HepG2 (cell line): Measurements from ENCODE around the gene SLC35B2. TPM values are rescaled to one million over a fixed set of nuclear protein-coding genes. Genes with fewer than 3 reads are reported as not detected.
A peak's percentile ranks its signal among the peaks of the same experiment; 100 is the strongest.

Source experiments
- ATF2 ChIP-seq: sonication (generic); formaldehyde crosslinking; IDR thresholded peaks from 2 replicates; pipeline ENCODE4 v1.4.0; 2020; ENCODE audit warnings: missing genetic modification reagents
- CTCF ChIP-seq: sonication (generic); formaldehyde crosslinking; IDR thresholded peaks from 2 replicates; pipeline ENCODE4 v1.5.0; 2020; ENCODE audit warnings: mild to moderate bottlenecking, missing genetic modification reagents, moderate library complexity
- DDIT3 ChIP-seq: sonication (generic); formaldehyde crosslinking; IDR thresholded peaks from 2 replicates; pipeline ENCODE4 v1.4.0; 2020; ENCODE audit warnings: mild to moderate bottlenecking, missing genetic modification reagents
- ESRRA ChIP-seq: sonication (generic); formaldehyde crosslinking; IDR thresholded peaks from 2 replicates; pipeline ENCODE4 v1.5.1; 2020; ENCODE audit warnings: mild to moderate bottlenecking, low read depth, missing genetic modification reagents
- ETV5 ChIP-seq: IDR thresholded peaks from 2 replicates; pipeline ENCODE4 v1.6.1; 2018; ENCODE audit warnings: missing biosample characterization, missing genetic modification reagents, inconsistent platforms, borderline replicate concordance
- HMGXB4 ChIP-seq, 2 experiments: sonication (generic) in 1 of 2; formaldehyde crosslinking in 1 of 2; IDR thresholded peaks; 2 replicates each; pipeline versions ENCODE4 v1.4.0 to v1.6.1; 2018 to 2020; ENCODE audit warnings: missing genetic modification reagents in 2 of 2, borderline replicate concordance in 1 of 2, low read depth in 1 of 2, mild to moderate bottlenecking in 1 of 2, missing biosample characterization in 1 of 2
- KDM4B ChIP-seq: sonication (generic); formaldehyde crosslinking; IDR thresholded peaks from 2 replicates; pipeline ENCODE4 v1.4.0; 2020; ENCODE audit warnings: missing genetic modification reagents
- MAFK ChIP-seq, 2 experiments: IDR thresholded peaks in 1 of 2; conservative IDR thresholded peaks in 1 of 2; 2 replicates each; pipeline ENCODE4 v1.6.1; 2011; ENCODE audit warnings: improper control_type of control experiment in 2 of 2, low read length in 2 of 2
- MBD4 ChIP-seq: IDR thresholded peaks from 2 replicates; pipeline ENCODE4 v1.6.1; 2012; ENCODE audit warnings: low read length, inconsistent platforms, borderline replicate concordance
- PATZ1 ChIP-seq: sonication (generic); formaldehyde crosslinking; IDR thresholded peaks from 2 replicates; pipeline ENCODE4 v1.4.0; 2020; ENCODE audit warnings: missing genetic modification reagents
- PLSCR1 ChIP-seq: sonication (generic); formaldehyde crosslinking; IDR thresholded peaks from 2 replicates; pipeline ENCODE4 v1.5.0; 2020; ENCODE audit warnings: missing genetic modification reagents, mild to moderate bottlenecking, borderline replicate concordance
- SP2 ChIP-seq: sonication (generic); formaldehyde crosslinking; IDR thresholded peaks from 2 replicates; pipeline ENCODE4 v1.5.1; 2020; ENCODE audit warnings: mild to moderate bottlenecking, missing genetic modification reagents
- TAF15 ChIP-seq: fragments of 200-400 bp; formaldehyde crosslinking; IDR thresholded peaks from one replicate; pipeline ENCODE4 v1.6.1; 2018; ENCODE audit warnings: mild to moderate bottlenecking, low read depth, low read length; ENCODE audit not compliant: poor library complexity, severe bottlenecking
- THYN1 ChIP-seq: sonication (generic); formaldehyde crosslinking; IDR thresholded peaks from 2 replicates; pipeline ENCODE4 v1.8.1; 2023; ENCODE audit warnings: low read depth, mild to moderate bottlenecking, moderate library complexity, missing genetic modification reagents, borderline replicate concordance
- ZBTB2 ChIP-seq: sonication (generic); formaldehyde crosslinking; IDR thresholded peaks from 2 replicates; pipeline ENCODE4 v1.8.0; 2022; ENCODE audit warnings: low read depth, missing genetic modification reagents
- ZFAT ChIP-seq: sonication (generic); formaldehyde crosslinking; conservative IDR thresholded peaks from 2 replicates; pipeline ENCODE4 v1.8.1; 2023; ENCODE audit warnings: missing genetic modification reagents, inconsistent platforms
- ZFP36L2 ChIP-seq: sonication (generic); formaldehyde crosslinking; IDR thresholded peaks from 2 replicates; pipeline ENCODE4 v1.4.0; 2020; ENCODE audit warnings: missing genetic modification reagents
- ZFX ChIP-seq: sonication (generic); formaldehyde crosslinking; IDR thresholded peaks from 2 replicates; pipeline ENCODE4 v1.4.0; 2020; ENCODE audit warnings: mild to moderate bottlenecking, low read depth, missing genetic modification reagents, moderate library complexity
- ZFY ChIP-seq: sonication (generic); formaldehyde crosslinking; IDR thresholded peaks from 2 replicates; pipeline ENCODE4 v1.4.0; 2020; ENCODE audit warnings: missing genetic modification reagents
- polyA plus RNA-seq, 8 experiments: library from polyadenylated mRNA; depleted of rRNA in 3 of 8; stranded (reverse) in 7 of 8; unstranded in 1 of 8; fragments of >200 nt; fragmentation: Illumina TruSeq in 4 of 8; extraction: Trizol in 4 of 8; gene quantifications; 2 replicates each; pipeline versions ENCODE4 v1.2.1 to v1.2.3, GENCODE V29; 2011 to 2016; ENCODE audit warnings: low read depth in 4 of 8, missing spikeins in 1 of 8, mixed read lengths in 1 of 8; ENCODE audit not compliant: insufficient read depth in 1 of 8
- total RNA-seq, 5 experiments: library from RNA; depleted of rRNA; stranded (reverse); fragments of >200 nt; fragmentation: Illumina TruSeq; extraction: Trizol; gene quantifications; 2 replicates each; pipeline ENCODE4 v1.2.3, GENCODE V29; 2016; ENCODE audit warnings: low read depth in 1 of 5

SLC35B2 gene
- total and polyA plus RNA-seq, 2 of the 13 experiments (the other 11 are each of a cell fraction or from before 2014, with no cell fraction given): 61.1 to 148 TPM

- TF ChIP-seq CTCF: peak; percentile 96
- TF ChIP-seq ETV5 (CRISPR knock-in tag): no peak
- no peak for TF ChIP-seq ZFY (CRISPR knock-in tag)
- TF ChIP-seq THYN1 (CRISPR knock-in tag): no peak
- no peak for TF ChIP-seq KDM4B (CRISPR knock-in tag)
- no peak for TF ChIP-seq SP2 (CRISPR knock-in tag)
- no peak for TF ChIP-seq ZFAT
- no peak for TF ChIP-seq TAF15
- peak; percentile 36 to 53; a peak in 1 of 4 replicates for TF ChIP-seq HMGXB4 (CRISPR knock-in tag; IDR thresholded peaks at IDR 0.05; ENCODE audit: borderline replicate concordance in 1 of 2, low read depth in 1 of 2)
- 0 out of 2 replicates have a peak, but pooled peaks have one; percentile 14 for TF ChIP-seq ESRRA (CRISPR knock-in tag)
- peak; percentile 15; the same call in 1 of the 2 replicates for TF ChIP-seq ZFX (CRISPR knock-in tag)
- no peak for TF ChIP-seq ZBTB2 (CRISPR knock-in tag)
- TF ChIP-seq ZFP36L2 (CRISPR knock-in tag): no peak
- peak; percentile 45; the same call in 1 of the 2 replicates for TF ChIP-seq ATF2
- no peak for TF ChIP-seq MBD4
- TF ChIP-seq MAFK (conservative IDR thresholded peaks at IDR 0.05 in 1 of 2, IDR thresholded peaks at IDR 0.05 in 1 of 2; ENCODE audit: low read length in 2 of 2): no peak
- TF ChIP-seq DDIT3 (CRISPR knock-in tag): no peak
- no peak for TF ChIP-seq PLSCR1 (CRISPR knock-in tag)
- peak; percentile 48; the same call in 1 of the 2 replicates for TF ChIP-seq PATZ1 (CRISPR knock-in tag)
These were observed 10.8 kb upstream of the SLC35B2 start (continued) for GRCh38 chr6:44268095-44268628.
